K562 (cell line): ENCODE results near the gene DDAH2. TPM values are rescaled to one million over a fixed set of nuclear protein-coding genes. Genes with fewer than 3 reads are reported as not detected.

ENCODE experiments used
- ATAC-seq: fragments of 200-7000 bp; cut with Tn5 transposase; 3 replicates; pipeline ENCODE4 v1.9.1; 2020; ENCODE audit warnings: moderate library complexity
- BruUV-seq: library from RNA; stranded (reverse); fragments of 400-500 nt; replicated peaks from 2 replicates; lab custom pipeline; 2021; lab: Mats Ljungman, UMichigan
- CTCF ChIA-PET: fragments of 300-600 bp; formaldehyde crosslinking; extraction: SDS; loops from one replicate; lab custom pipeline; 2021; ENCODE audit warnings: low intra/inter-chr PET ratio; lab: Yijun Ruan, JAX
- POLR2A ChIA-PET: fragments of 300-600, 350-650 bp; sonication (Branson Sonifier 250); formaldehyde crosslinking; extraction: SDS; loops from one replicate; lab custom pipeline; 2021; ENCODE audit warnings: antibody characterized with exemption, inconsistent platforms; lab: Yijun Ruan, JAX
- DNase-seq, 4 experiments: peaks; one replicate each; pipeline versions ENCODE4 v3.0.0 to v3.0.0-alpha.2; 2011 to 2018; ENCODE audit warnings: low spot score in 3 of 4, mixed read lengths in 3 of 4; ENCODE audit errors: extremely low read depth in 1 of 4
- FAIRE-seq: peaks from 2 replicates; lab custom pipeline; 2011; peaks lifted over from hg19 to GRCh38; lab: Jason Lieb, UNC
- H2AFZ ChIP-seq: 2 replicates; pipeline ENCODE4 v1.6.0; 2011; ENCODE audit warnings: low read depth, low read length, control low read depth, inconsistent platforms
- H3K27ac ChIP-seq: fragments of 200-600 bp; 3 replicates; pipeline ENCODE4 v1.8.0; 2011; ENCODE audit warnings: low read depth, mild to moderate bottlenecking, control low read depth, inconsistent platforms, low read length, moderate library complexity, mixed read lengths; ENCODE audit errors: extremely low read depth
- H3K27me3 ChIP-seq, 2 experiments: fragments of 300-600 bp in 1 of 2; 2 replicates in 1 of 2; 3 replicates in 1 of 2; pipeline versions ENCODE4 v1.6.0 to v1.8.0; 2011; ENCODE audit warnings: inconsistent platforms in 2 of 2, low read length in 2 of 2, mild to moderate bottlenecking in 1 of 2, mixed read lengths in 1 of 2, moderate library complexity in 1 of 2; ENCODE audit not compliant: control insufficient read depth in 2 of 2, insufficient read depth in 2 of 2
- H3K36me3 ChIP-seq: fragments of 300-600 bp; 3 replicates; pipeline ENCODE4 v1.8.0; 2011; ENCODE audit warnings: mild to moderate bottlenecking, low read length, inconsistent platforms; ENCODE audit not compliant: control insufficient read depth, insufficient read depth
- H3K4me1 ChIP-seq, 2 experiments: fragments of 200-600 bp in 1 of 2; replicated peaks in 1 of 2; 2 replicates in 1 of 2; 3 replicates in 1 of 2; pipeline versions ENCODE4 v1.5.1 to v1.8.0; 2011; ENCODE audit warnings: inconsistent platforms in 2 of 2, low read length in 2 of 2, mild to moderate bottlenecking in 1 of 2, mixed read lengths in 1 of 2, moderate library complexity in 1 of 2; ENCODE audit not compliant: control insufficient read depth in 2 of 2, insufficient read depth in 2 of 2
- H3K4me2 ChIP-seq: 2 replicates; pipeline ENCODE4 v1.6.1; 2011; ENCODE audit warnings: low read length, control low read depth, inconsistent platforms, mixed read lengths; ENCODE audit not compliant: insufficient read depth
- H3K4me3 ChIP-seq: fragments of 200-600 bp; sonication (generic), shearing (Covaris generic); 2 replicates; pipeline ENCODE4 v1.5.1; 2016; ENCODE audit warnings: control low read depth, inconsistent platforms
- H3K79me2 ChIP-seq: fragments of 200-600 bp; 3 replicates; pipeline ENCODE4 v1.8.0; 2011; ENCODE audit warnings: low read length, inconsistent platforms; ENCODE audit not compliant: control insufficient read depth, insufficient read depth
- H3K9ac ChIP-seq, 2 experiments: 2 replicates each; pipeline versions ENCODE4 v1.6.0 to v1.6.1; 2011; ENCODE audit warnings: low read depth in 2 of 2, low read length in 2 of 2, control low read depth in 1 of 2, inconsistent platforms in 1 of 2, mild to moderate bottlenecking in 1 of 2, mixed read lengths in 1 of 2; ENCODE audit not compliant: insufficient read depth in 1 of 2
- H3K9me1 ChIP-seq: one replicate; pipeline ENCODE4 v1.6.0; 2011; ENCODE audit warnings: inconsistent platforms, mild to moderate bottlenecking, low read length, moderate library complexity; ENCODE audit not compliant: control insufficient read depth, insufficient read depth
- H3K9me3 ChIP-seq: replicated peaks from 2 replicates; pipeline ENCODE4 v1.5.1; 2011; ENCODE audit warnings: low read depth, low read length, inconsistent platforms; ENCODE audit not compliant: control insufficient read depth, insufficient read depth
- H4K20me1 ChIP-seq: replicated peaks from 2 replicates; pipeline ENCODE4 v1.6.1; 2011; ENCODE audit warnings: low read length, inconsistent platforms, mixed read lengths; ENCODE audit not compliant: control insufficient read depth, insufficient read depth
- TFAP4 ChIP-seq: sonication (generic); formaldehyde crosslinking; IDR thresholded peaks from 2 replicates; pipeline ENCODE4 v1.8.0; 2022; ENCODE audit warnings: missing genetic modification reagents, mild to moderate bottlenecking, moderate library complexity, borderline replicate concordance
- ZBTB2 ChIP-seq: fragments of 450-650 bp; IDR thresholded peaks from 2 replicates; pipeline ENCODE4 v1.6.1; 2016; ENCODE audit warnings: antibody characterized with exemption
- WGBS: fragments of 100-300 bp; shearing (Covaris generic); methylation state at CpG from one replicate; pipeline ENCODE4 v1.1.6; 2016; ENCODE audit warnings: low coverage, mixed read lengths; ENCODE audit not compliant: insufficient coverage; ENCODE audit errors: missing lambda C conversion rate; 5-methylcytosine and 5-hydroxymethylcytosine counted together
- in situ Hi-C: fragments of 300-500 bp; cut with MboI; formaldehyde crosslinking; loops from 4 replicates; pipeline ENCODE4 v1.15.0; 2018; ENCODE audit warnings: inconsistent platforms, mixed read lengths
- intact Hi-C: fragments of 100-400 bp; cut with micrococcal nuclease; formaldehyde crosslinking; loops from 2 replicates; pipeline ENCODE4 v1.14.2; 2022
- polyA plus RNA-seq, 8 experiments: library from polyadenylated mRNA; depleted of rRNA in 4 of 8; stranded (reverse) in 5 of 8; unstranded in 3 of 8; fragments of >200 nt; fragmentation: Nextera tagmentation in 2 of 8; fragmentation: Illumina TruSeq in 1 of 8; extraction: Ambion mirVana in 2 of 8; extraction: Trizol in 1 of 8; gene quantifications; 2 replicates each; pipeline versions ENCODE4 v1.2.1 to v1.2.3, GENCODE V29; 2011 to 2014; ENCODE audit warnings: inconsistent platforms in 1 of 8, missing spikeins in 1 of 8
- total RNA-seq, 7 experiments: library from RNA; depleted of rRNA in 6 of 7; stranded (reverse); fragments of >200 nt in 6 of 7; fragmentation: Illumina TruSeq in 2 of 7; extraction: Trizol in 2 of 7; gene quantifications; 2 replicates each; pipeline versions ENCODE4 v1.2.1 to v1.2.3, GENCODE V29; 2011 to 2021; ENCODE audit warnings: low replicate concordance in 1 of 7

The DDAH2 gene
- total and polyA plus RNA-seq, 9 of the 15 experiments (the other 6 are each of a cell fraction or from before 2014, with no cell fraction given) = 1.8 to 45.4 (median 21.4) TPM

- CTCF ChIA-PET = no interaction called here
- no peaks in the 10 kb centered on the region for H4K20me1 ChIP-seq
- no peak for ATAC-seq
- peaks cover 26 to 31% of the 10 kb centered on the region in 2 experiments for H3K4me1 ChIP-seq
- H3K27ac ChIP-seq = no peak within 1 kb of the TSS
- H3K36me3 ChIP-seq = peaks cover 6% of the 10 kb centered on the region; the same call in 1 of the 3 replicates
- DNase-seq = no peak
- no peak within 1 kb of the TSS for H2AFZ ChIP-seq
- no TSS peak for BruUV-seq
- POLR2A ChIA-PET = interaction anchor here (0.6 to 15.0 kb wide), 10 partner anchors 10 to 367 kb away, joined by 3 to 236 read pairs (median 6); partner anchors contain the start of genes ABHD16A, CLIC1, CSNK2B and DDAH2
- no peak within 1 kb of the TSS for H3K4me3 ChIP-seq
- no peaks in the 10 kb centered on the region for H3K79me2 ChIP-seq
- no peaks in the 10 kb centered on the region for H3K9me1 ChIP-seq
- 15% methylated on average over 4 of the region's 4 CpGs for WGBS
- H3K9ac ChIP-seq = peak within 1 kb of the TSS in 1 of 2 experiments; percentile 31; a peak in 1 of 4 replicates
- H3K27me3 ChIP-seq = no peaks in the 10 kb centered on the region
- no peak within 1 kb of the TSS for H3K4me2 ChIP-seq
- FAIRE-seq = no peak
- intact Hi-C loops = no loop called here
- no peak for TF ChIP-seq ZBTB2
- 0 out of 2 replicates have a peak, but pooled peaks have one; percentile 26 for TF ChIP-seq TFAP4
- H3K9me3 ChIP-seq = no peaks in the 10 kb centered on the region
- in situ Hi-C loops = no loop called here
Measured at GRCh38 chr6:31721351-31722020, 7.6 kb downstream of the DDAH2 start, which contains the start of gene LY6G6C. TSS of gene LY6G6C (minus strand) at chr6:31721746. CDS start at chr6:31721679, 67 bp downstream.
